Measurements from ENCODE around the gene AP2S1. TPM values are rescaled to one million over a fixed set of nuclear protein-coding genes. Genes with fewer than 3 reads are reported as not detected.
"Not testable (repeated sequence)": the region's sequence is repeated elsewhere in the genome, so short reads cannot be mapped to it uniquely, and the experiment has no call there.

The AP2S1 gene
- polyA plus RNA-seq (2014; cell fraction: cytosol; rRNA removed), result 56.7 and 71.7 TPM in 2 replicates
- 38.9 and 43.7 TPM in 2 replicates for polyA plus RNA-seq (2014; cell fraction: nucleus; rRNA removed)

- peak; percentile 97 for DNase-seq (ENCODE audit: low spot score)
These were observed at the start of gene AP2S1 for GRCh38 chr19:46850228-46851203. Gene AP2S1 (minus strand): TSS chr19:46850846. CDS start chr19:46850766, 80 bp downstream.

GRCh38 chr19:46900341-46900740 is 49.7 kb upstream of the AP2S1 start:
- no peak for DNase-seq (ENCODE audit: low spot score)

DNA sequence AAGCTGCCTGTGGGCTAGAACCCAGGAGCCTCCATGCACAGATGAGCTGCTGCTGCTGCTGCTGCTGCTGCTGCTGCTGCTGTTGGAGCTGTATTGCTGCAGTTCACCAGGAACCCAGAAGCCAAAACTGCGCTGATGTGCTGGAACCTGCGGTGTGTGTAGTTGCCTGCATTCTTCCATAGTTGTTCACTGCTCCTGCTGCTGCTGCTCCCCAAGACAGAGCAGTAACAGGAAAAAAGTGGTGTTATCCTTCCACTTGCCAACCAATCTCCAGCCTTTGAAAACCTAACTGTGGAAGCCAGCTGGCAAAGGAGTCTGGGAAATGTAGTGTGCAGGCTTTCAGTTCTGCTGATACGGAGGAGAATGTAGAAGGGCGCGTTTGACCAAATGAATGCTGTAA is 48.1 kb upstream of the AP2S1 start:
- no peak for DNase-seq (ENCODE audit: low spot score)

DNA sequence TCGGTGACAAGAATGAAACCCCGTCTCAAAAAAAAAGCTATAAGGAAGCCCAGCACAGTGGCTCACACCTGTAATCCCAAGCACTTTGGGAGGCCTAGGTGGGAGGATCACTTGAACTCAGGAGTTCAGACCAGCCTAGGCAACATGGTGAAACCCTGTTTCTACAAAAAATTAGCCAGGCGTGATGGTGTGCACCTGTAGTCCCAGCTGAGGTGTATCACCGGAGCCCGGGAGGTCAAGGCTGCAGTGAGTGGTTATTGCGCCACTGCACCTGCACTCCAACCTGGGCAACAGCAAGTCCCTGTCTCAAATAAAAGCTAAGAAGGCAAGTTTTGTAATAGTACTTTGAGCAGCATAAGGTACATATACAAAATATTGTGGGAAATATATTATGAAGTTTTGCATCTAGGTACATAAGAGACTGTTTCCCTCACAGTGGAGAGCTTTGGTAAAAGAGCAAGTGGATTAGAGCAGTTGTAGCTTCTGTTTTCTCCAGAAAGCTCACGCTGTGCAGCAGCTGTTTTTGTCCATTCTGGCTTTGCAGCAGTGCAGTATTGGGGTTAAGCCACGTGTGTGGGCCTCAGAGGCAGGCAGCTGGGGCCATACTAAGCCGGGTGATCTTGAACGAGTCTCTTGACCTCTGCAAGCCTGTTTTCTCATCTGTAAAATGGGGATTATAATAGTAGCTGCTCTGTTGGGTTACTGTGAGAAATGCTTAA is 45.6 kb upstream of the AP2S1 start:
- DNase-seq (ENCODE audit: low spot score), result no peak

GRCh38 chr19:46892252-46893179 is 41.9 kb upstream of the AP2S1 start:
- DNase-seq (ENCODE audit: low spot score), result no peak

DNA sequence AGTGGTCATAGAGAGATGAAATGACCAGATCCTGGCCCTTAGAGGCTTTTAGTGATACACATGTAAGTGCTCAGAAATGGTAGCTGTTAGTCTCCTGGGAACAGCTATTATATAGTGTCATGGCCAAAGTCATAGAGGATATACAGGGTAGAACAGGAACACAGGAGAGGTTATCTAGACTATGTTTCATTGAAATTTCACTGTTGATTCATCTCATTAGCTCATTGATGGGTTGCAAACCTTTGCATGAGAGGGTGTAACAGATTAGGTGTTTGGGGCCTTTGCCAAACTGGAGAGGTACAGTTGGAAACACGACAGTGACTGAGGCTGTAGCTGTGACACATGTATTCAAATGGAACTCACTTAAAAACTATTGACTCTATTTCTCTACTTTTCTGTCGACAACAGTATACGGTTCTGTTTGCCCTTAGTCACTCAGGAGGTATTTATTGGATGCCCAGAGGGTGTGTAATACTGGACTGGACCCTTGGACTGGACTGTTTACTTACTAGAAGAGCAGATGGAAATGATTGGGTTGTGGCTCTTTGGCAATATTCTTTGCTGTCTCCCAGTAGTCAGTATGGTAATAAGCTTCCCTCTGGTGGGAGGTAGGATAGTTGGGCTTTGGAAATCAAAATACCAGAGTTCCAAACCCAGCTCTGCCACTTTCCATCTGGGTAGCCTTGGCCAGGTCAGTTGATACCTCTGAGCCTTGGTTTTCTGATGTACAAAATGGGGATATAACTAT is 40.0 kb upstream of the AP2S1 start:
- DNase-seq (ENCODE audit: low spot score), result no peak

- no peak for DNase-seq (ENCODE audit: low spot score)
These were observed 36.7 kb upstream of the AP2S1 start for GRCh38 chr19:46887240-46887782.

DNA sequence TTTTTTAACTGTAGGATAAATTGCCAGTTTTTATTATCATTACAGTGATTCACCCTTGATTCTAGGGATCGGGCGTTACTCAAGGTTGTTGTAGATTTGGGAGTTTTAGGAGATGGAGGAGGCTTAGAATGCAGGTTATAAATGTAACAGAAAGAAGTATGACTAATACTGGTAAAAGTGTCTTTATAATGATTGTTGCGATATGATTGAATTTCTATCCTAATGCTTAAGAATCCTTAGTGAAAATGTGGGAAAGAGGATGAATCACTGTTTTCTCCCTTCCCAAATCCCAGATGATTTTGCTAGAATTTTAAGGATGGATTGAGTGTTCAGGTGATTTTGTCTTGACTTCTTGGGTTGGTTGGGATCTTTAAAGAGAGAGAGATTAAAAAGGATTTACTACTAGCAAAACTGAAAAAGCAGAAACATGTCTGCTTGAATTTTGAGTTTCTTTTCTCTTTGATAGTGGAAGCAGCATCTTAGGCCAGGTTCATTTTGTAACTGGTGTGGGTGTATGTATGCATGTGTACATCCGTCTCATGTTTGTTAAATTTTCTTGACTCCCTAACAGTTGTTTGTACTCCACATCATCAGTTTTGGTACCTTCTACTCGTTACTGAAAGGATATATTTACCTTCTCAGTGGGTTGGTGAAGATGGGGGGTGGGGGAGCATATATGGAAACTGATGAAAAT is 36.0 kb upstream of the AP2S1 start:
- no peak for DNase-seq (ENCODE audit: low spot score)

DNA sequence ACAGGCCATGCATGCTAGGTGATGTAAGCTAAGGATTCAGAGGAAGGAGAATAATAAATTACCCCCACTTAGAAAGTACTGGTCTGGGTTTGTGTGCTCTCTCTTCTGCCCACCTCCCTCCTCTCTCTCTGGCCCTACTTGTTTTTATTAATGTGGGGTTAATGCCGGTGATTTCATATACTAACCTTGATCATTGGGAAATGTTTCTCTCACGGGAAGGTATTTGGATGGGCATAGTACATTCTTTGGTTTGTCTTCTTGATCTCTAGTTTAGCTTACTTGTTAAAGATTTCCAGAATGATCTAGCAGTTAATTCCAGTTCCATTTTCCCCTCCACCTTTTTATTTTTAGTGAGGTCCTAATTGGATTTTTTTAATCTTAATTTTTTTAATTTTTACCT is 34.8 kb upstream of the AP2S1 start:
- no peak for DNase-seq (ENCODE audit: low spot score)

GRCh38 chr19:46882751-46883150 is 32.1 kb upstream of the AP2S1 start:
- DNase-seq (ENCODE audit: low spot score), result not testable (repeated sequence)

GRCh38 chr19:46882034-46882433 is 31.4 kb upstream of the AP2S1 start:
- no peak for DNase-seq (ENCODE audit: low spot score)

- DNase-seq (ENCODE audit: low spot score), result no peak
These were observed 30.4 kb upstream of the AP2S1 start for GRCh38 chr19:46881092-46881491.

- no peak for DNase-seq (ENCODE audit: low spot score)
These were observed 29.8 kb upstream of the AP2S1 start for GRCh38 chr19:46880431-46880830.

DNA sequence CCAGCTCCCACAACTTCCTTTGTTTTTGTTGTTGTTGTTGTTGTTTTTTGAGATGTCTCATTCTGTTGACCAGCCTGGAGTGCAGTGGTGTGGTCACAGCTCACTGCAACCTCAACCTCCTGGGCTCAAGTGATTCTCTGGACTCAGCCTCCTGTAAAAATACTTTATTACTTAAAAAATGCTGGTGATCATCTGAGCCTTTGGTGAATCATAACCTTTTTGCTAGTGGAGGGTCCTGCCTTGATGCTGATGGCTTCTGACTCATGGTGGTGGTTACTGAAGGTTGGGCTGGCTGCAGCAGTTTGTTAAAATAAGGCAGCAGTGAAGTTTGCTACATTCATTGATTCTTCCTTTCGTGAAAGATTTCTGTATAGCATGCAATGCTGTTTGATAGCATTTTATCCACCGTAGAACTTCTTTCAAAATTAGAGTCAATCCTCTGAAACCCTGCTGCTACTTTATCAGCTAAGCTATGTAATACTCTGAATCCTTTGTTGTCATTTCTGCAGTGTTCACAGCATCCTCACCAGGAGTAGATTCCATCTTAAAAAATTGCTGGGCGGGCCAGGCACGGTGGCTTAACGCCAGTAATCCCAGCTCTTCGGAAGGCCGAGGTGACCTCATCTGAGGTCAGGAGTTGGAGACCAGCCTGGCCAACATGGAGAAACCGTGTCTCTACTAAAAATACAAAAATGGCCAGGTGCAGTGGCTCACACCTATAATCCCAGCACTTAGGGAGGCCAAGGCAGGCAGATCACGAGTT is 28.1 kb upstream of the AP2S1 start:
- DNase-seq (ENCODE audit: low spot score), result no peak

GRCh38 chr19:46875657-46876056 is 25.0 kb upstream of the AP2S1 start:
- no peak for DNase-seq (ENCODE audit: low spot score)

DNA sequence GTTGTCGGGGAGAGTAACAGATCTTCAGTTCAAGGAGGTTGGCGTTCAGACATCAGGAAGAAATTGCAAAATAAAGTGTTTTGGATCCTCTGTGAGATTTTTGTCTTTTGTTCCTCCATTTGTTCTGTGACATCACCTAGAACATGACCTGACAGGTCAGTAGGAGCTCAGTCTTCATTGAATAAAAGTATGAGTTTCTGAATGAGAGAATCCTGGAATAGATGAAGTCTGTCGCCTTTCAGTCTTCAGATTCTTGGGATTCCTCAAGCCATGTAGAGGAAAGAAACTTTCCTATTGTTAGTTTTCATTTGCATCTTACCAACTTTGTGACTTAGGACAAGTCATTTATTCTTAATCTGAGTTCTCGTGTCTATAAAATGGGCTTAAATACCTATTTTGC is 24.6 kb upstream of the AP2S1 start:
- DNase-seq (ENCODE audit: low spot score), result no peak

- no peak for DNase-seq (ENCODE audit: low spot score)
These were observed 22.3 kb upstream of the AP2S1 start for GRCh38 chr19:46872967-46873366.

DNA sequence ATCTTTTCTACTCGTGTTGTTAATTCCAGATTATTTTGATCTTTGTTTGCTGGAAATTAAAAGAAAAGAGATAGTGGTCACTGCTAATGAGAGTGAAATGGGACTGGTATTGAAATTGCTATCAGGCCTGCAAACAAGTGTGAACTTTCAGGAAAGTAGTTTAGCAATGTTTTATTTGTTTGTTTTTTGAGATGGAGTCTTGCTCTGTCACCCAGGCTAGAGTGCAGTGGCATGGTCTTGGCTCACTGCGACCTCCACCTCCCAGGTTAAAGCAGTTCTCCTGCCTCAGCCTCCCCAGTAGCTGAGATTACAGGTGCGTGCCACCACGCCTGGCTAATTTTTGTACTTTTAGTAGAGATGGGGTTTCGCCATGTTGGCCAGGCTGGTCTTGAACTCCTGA is 20.5 kb upstream of the AP2S1 start:
- DNase-seq (ENCODE audit: low spot score), result not testable (repeated sequence)
